Measurements from ENCODE around the gene DAB2.

DNA sequence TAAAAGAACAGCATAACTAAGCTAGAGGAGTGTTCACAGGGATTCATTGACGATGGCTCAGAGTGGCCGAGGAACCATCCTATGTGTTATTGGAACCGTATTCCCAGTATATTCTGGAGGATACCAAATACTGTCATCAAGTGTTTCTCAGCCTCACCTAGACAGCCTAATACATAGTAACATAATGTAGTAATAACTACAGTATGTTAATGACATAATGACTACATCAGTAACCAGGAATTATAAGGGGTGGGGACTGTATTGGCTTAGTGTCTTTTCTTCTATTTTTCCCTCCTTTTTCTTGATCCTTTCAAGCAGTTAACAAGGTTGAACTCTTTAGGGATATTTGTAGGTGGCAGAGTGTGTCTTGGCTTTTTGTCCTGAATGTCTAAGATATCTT, 33.8 kb downstream of the DAB2 start:
- no peak for TF ChIP-seq EZH2 (IDR thresholded peaks at IDR 0.05; ENCODE audit: borderline replicate concordance, insufficient read depth, low read length, poor library complexity, severe bottlenecking)
- TF ChIP-seq SMC3 (conservative IDR thresholded peaks at IDR 0.05; ENCODE audit: poor library complexity) = no peak
- TF ChIP-seq, protein P1, sequence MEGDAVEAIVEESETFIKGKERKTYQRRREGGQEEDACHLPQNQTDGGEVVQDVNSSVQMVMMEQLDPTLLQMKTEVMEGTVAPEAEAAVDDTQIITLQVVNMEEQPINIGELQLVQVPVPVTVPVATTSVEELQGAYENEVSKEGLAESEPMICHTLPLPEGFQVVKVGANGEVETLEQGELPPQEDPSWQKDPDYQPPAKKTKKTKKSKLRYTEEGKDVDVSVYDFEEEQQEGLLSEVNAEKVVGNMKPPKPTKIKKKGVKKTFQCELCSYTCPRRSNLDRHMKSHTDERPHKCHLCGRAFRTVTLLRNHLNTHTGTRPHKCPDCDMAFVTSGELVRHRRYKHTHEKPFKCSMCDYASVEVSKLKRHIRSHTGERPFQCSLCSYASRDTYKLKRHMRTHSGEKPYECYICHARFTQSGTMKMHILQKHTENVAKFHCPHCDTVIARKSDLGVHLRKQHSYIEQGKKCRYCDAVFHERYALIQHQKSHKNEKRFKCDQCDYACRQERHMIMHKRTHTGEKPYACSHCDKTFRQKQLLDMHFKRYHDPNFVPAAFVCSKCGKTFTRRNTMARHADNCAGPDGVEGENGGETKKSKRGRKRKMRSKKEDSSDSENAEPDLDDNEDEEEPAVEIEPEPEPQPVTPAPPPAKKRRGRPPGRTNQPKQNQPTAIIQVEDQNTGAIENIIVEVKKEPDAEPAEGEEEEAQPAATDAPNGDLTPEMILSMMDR (IDR thresholded peaks at IDR 0.05; ENCODE audit: poor library complexity, severe bottlenecking) = no peak
- TF ChIP-seq TAF1 (IDR thresholded peaks at IDR 0.05; ENCODE audit: low read depth) = no peak
- no peak for TF ChIP-seq EP300 (conservative IDR thresholded peaks at IDR 0.05; ENCODE audit: poor library complexity, severe bottlenecking)
- TF ChIP-seq POLR2AphosphoS5 (IDR thresholded peaks at IDR 0.05) = no peak
- TF ChIP-seq MXI1 (conservative IDR thresholded peaks at IDR 0.05; ENCODE audit: poor library complexity, severe bottlenecking) = no peak
